ENCODE results near the gene VWA5B1. TPM values are rescaled to one million over a fixed set of nuclear protein-coding genes. Genes with fewer than 3 reads are reported as not detected.

Gene VWA5B1
- total and polyA plus RNA-seq, 2 of the 4 experiments (the other 2 are of a cell fraction): not detected

- WGBS, 2 experiments (ENCODE audit: extremely low coverage in 2 of 2, insufficient read length in 1 of 2): 55% methylated on average over 5 of the region's 11 CpGs; no CpG with 5 or more reads in 1 of the 2 experiments
- Histone ChIP-seq H3K9me1 (ENCODE audit: insufficient read depth, low read length) (no peaks in the 10 kb centered on the region), H3K56ac (ENCODE audit: extremely low read depth, insufficient read depth, low read length) (no peak overlapping the region), H3K14ac (replicated peaks; ENCODE audit: low read depth, low read length) (no peak overlapping the region), H3K27me3 (ENCODE audit: control insufficient read depth, insufficient read depth, low read length) (peaks cover 18% of the 10 kb centered on the region), H2BK20ac (ENCODE audit: low read depth, low read length) (no peak overlapping the region), H2BK120ac (ENCODE audit: low read depth, low read length) (no peak overlapping the region), H4K5ac (ENCODE audit: low read depth, low read length) (no peak overlapping the region), H2AK5ac (ENCODE audit: low read depth, low read length) (no peak overlapping the region), H4K8ac (ENCODE audit: low read depth in 2 of 2, low read length in 2 of 2) (no peak overlapping the region), H2BK15ac (ENCODE audit: low read depth, low read length) (no peak overlapping the region), H3K9ac (ENCODE audit: low read depth, low read length) (no peak overlapping the region), H4K20me1 (ENCODE audit: insufficient read depth, low read length) (no peaks in the 10 kb centered on the region), H2AK9ac (replicated peaks; ENCODE audit: low read depth, low read length, poor library complexity) (no peak overlapping the region), H3K79me1 (ENCODE audit: low read depth in 1 of 2, low read length in 2 of 2) (no peaks in the 10 kb centered on the region), H3K27ac (ENCODE audit: insufficient read depth, low read length) (no peak overlapping the region), H3K4me1 (ENCODE audit: control insufficient read depth, insufficient read depth, low read length) (peaks cover 2% of the 10 kb centered on the region; the same call in 1 of the 2 replicates), H2AFZ (replicated peaks; ENCODE audit: low read length, poor library complexity) (no peak overlapping the region), H3K4me2 (ENCODE audit: low read depth, low read length) (no peak overlapping the region), H3K36me3 (ENCODE audit: control insufficient read depth, insufficient read depth, low read length) (no peaks in the 10 kb centered on the region), H3K18ac (ENCODE audit: low read depth, low read length) (no peak overlapping the region), H3K4me3 (ENCODE audit: insufficient read depth, low read depth, low read length) (no peak overlapping the region), H3K4ac (ENCODE audit: low read depth, low read length) (no peak overlapping the region), H2BK5ac (ENCODE audit: low read depth, low read length, poor library complexity, severe bottlenecking) (no peak overlapping the region), H3K9me3 (ENCODE audit: control insufficient read depth, insufficient read depth, low read length) (no peaks in the 10 kb centered on the region), H4K91ac (ENCODE audit: insufficient read depth, low read depth, low read length) (no peak overlapping the region), H3K23ac (ENCODE audit: low read depth, low read length) (no peak overlapping the region)
- ChIA-PET POLR2A (ENCODE audit: unreplicated experiment) (no interaction called here), CTCF (no interaction called here)
- dilution Hi-C loops (cut with HindIII; ENCODE audit: low sequenced_read_pairs, unreplicated experiment) (no loop called here), intact Hi-C loops (cut with micrococcal nuclease) (no loop called here), in situ Hi-C loops (cut with MboI; ENCODE audit: low sequenced_read_pairs) (no loop called here)
- no peak for ATAC-seq (ENCODE audit: low read depth)
- BruUV-seq (replicated peaks): no TSS peak
- no peak for DNase-seq
- TF ChIP-seq ELK1 (IDR thresholded peaks at IDR 0.05; ENCODE audit: borderline replicate concordance, low read depth, low read length) (no peak), MAZ (IDR thresholded peaks at IDR 0.05; ENCODE audit: borderline replicate concordance, low read depth, low read length) (no peak), CTCF (conservative IDR thresholded peaks at IDR 0.05; ENCODE audit: low read depth, low read length) (no peak), USF2 (IDR thresholded peaks at IDR 0.05; ENCODE audit: low read depth, low read length) (no peak), RAD21 (IDR thresholded peaks at IDR 0.05; ENCODE audit: low read length) (no peak), CHD1 (IDR thresholded peaks at IDR 0.05; ENCODE audit: low read depth, low read length) (no peak), BHLHE40 (IDR thresholded peaks at IDR 0.05; ENCODE audit: low read depth, low read length) (no peak), RFX5 (IDR thresholded peaks at IDR 0.05; ENCODE audit: low read depth, low read length) (no peak), FOS (IDR thresholded peaks at IDR 0.05; ENCODE audit: low read depth, low read length) (no peak), MAFK (IDR thresholded peaks at IDR 0.05; ENCODE audit: low read depth, low read length) (no peak), POLR2A (IDR thresholded peaks at IDR 0.05; ENCODE audit: low read depth, low read length) (no peak), CEBPB (IDR thresholded peaks at IDR 0.05; ENCODE audit: low read depth, low read length) (no peak), SMC3 (IDR thresholded peaks at IDR 0.05; ENCODE audit: low read depth, low read length) (no peak), RCOR1 (IDR thresholded peaks at IDR 0.05; ENCODE audit: insufficient replicate concordance, low read length) (no peak), MXI1 (IDR thresholded peaks at IDR 0.05; ENCODE audit: borderline replicate concordance, low read depth, low read length) (no peak)
Measured at GRCh38 chr1:20271498-20272400, 18.9 kb upstream of the VWA5B1 start.

All from IMR-90 (cell line).